ENCODE measurements around the gene SLC2A13.

The SLC2A13 gene

DNA sequence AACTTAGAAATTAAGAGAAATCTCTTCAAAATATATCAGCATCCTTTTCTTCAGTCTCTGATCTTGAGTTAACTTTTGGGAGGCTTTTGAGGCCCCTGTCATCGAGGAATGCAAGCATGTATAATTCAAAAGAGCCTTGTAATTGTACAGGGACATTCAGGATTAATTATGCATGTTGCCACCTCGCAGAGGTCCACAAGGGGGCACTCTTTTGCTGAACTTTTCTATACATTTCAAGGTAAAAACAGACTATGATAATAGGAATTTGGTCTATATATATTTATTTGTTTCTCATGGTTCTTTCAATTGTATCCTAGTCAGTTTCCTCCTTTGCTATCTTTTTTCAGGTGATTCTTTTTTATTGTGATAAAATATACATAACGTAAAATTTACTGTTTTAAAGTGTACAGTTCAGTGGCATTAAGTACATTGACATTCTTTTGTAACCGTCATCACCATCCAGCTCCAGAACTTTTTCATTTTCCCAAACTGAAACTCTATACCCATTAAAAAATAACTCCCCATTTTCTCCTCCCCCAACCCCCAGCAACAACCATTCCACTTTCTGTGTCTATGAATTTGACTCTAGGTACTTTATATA lies 47.0 kb upstream of the SLC2A13 start:
- no peak overlapping the region for H3K4me2 ChIP-seq (ENCODE audit: low read depth, low read length, poor library complexity, severe bottlenecking)
- H3K9me3 ChIP-seq (ENCODE audit: insufficient read depth, low read depth, low read length), result no peaks in the 10 kb centered on the region
- no peaks in the 10 kb centered on the region for H4K20me1 ChIP-seq (ENCODE audit: insufficient read depth, low read length, poor library complexity, severe bottlenecking)
- no peak for TF ChIP-seq EZH2phosphoT487 (IDR thresholded peaks at IDR 0.05; ENCODE audit: borderline replicate concordance)
- TF ChIP-seq, protein P1, sequence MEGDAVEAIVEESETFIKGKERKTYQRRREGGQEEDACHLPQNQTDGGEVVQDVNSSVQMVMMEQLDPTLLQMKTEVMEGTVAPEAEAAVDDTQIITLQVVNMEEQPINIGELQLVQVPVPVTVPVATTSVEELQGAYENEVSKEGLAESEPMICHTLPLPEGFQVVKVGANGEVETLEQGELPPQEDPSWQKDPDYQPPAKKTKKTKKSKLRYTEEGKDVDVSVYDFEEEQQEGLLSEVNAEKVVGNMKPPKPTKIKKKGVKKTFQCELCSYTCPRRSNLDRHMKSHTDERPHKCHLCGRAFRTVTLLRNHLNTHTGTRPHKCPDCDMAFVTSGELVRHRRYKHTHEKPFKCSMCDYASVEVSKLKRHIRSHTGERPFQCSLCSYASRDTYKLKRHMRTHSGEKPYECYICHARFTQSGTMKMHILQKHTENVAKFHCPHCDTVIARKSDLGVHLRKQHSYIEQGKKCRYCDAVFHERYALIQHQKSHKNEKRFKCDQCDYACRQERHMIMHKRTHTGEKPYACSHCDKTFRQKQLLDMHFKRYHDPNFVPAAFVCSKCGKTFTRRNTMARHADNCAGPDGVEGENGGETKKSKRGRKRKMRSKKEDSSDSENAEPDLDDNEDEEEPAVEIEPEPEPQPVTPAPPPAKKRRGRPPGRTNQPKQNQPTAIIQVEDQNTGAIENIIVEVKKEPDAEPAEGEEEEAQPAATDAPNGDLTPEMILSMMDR (conservative IDR thresholded peaks at IDR 0.05; ENCODE audit: low read length), result peak; percentile 89
- no peaks in the 10 kb centered on the region for H3K36me3 ChIP-seq (ENCODE audit: insufficient read depth, low read length)
- no peak overlapping the region for H3K9ac ChIP-seq (ENCODE audit: low read depth, low read length, poor library complexity, severe bottlenecking)
- H3K4me1 ChIP-seq (ENCODE audit: insufficient read depth, low read length, poor library complexity, severe bottlenecking), result no peaks in the 10 kb centered on the region
- H3K79me2 ChIP-seq (ENCODE audit: insufficient read depth, low read length), result no peaks in the 10 kb centered on the region
- H2AFZ ChIP-seq (ENCODE audit: low read length), result peak overlapping the region; percentile 62; the same call in 1 of the 2 replicates
- no peaks in the 10 kb centered on the region for H3K9me2 ChIP-seq (replicated peaks; ENCODE audit: low read depth, low read length)
- H3F3A ChIP-seq (ENCODE audit: low read depth), result no peaks in the 10 kb centered on the region
- no peak overlapping the region for H3K4me3 ChIP-seq (ENCODE audit: low read length, poor library complexity, severe bottlenecking)
- no peaks in the 10 kb centered on the region for H3K27me3 ChIP-seq (ENCODE audit: insufficient read depth, low read length, poor library complexity, severe bottlenecking)

DNA sequence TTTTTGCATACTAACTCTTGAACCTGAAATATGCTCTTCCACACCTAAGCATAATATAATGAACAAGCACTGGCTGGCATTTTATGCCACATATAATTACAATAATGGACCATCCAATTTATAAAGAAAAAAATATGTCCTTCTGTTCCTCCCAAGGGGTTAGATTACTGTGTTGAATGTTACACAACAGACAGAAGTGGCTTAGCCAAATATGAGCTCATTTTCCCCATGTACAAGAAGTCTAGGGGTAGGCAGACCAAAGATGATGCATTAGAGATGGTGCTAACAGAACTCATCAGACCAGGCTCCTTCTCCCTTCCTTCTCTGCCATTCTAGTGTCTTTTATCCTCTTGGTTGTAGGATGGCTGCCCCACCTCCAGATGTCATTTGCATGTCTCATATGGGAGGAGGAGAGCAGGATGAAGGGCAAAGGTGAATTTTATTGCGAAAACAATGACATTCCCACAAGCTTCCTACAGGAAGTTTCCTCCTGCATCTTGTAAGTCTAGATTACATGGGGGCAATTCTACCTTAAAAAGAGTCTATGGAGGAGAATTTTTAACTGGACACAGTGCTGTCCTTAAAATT lies 43.9 kb upstream of the SLC2A13 start:
- Histone ChIP-seq H3K27me3 (ENCODE audit: insufficient read depth, low read length, poor library complexity, severe bottlenecking) (no peaks in the 10 kb centered on the region), H3K9me3 (ENCODE audit: insufficient read depth, low read depth, low read length) (no peaks in the 10 kb centered on the region), H2AFZ (ENCODE audit: low read length) (no peak overlapping the region), H3K79me2 (ENCODE audit: insufficient read depth, low read length) (no peaks in the 10 kb centered on the region), H3K36me3 (ENCODE audit: insufficient read depth, low read length) (no peaks in the 10 kb centered on the region), H3K9ac (ENCODE audit: low read depth, low read length, poor library complexity, severe bottlenecking) (no peak overlapping the region), H3K4me3 (ENCODE audit: low read length, poor library complexity, severe bottlenecking) (no peak overlapping the region), H3K4me1 (ENCODE audit: insufficient read depth, low read length, poor library complexity, severe bottlenecking) (no peaks in the 10 kb centered on the region), H4K20me1 (ENCODE audit: insufficient read depth, low read length, poor library complexity, severe bottlenecking) (no peaks in the 10 kb centered on the region), H3F3A (ENCODE audit: low read depth) (no peaks in the 10 kb centered on the region), H3K9me2 (replicated peaks; ENCODE audit: low read depth, low read length) (no peaks in the 10 kb centered on the region), H3K4me2 (ENCODE audit: low read depth, low read length, poor library complexity, severe bottlenecking) (no peak overlapping the region)
- no peak for TF ChIP-seq EZH2phosphoT487 (IDR thresholded peaks at IDR 0.05; ENCODE audit: borderline replicate concordance)
- TF ChIP-seq, protein P1 (conservative IDR thresholded peaks at IDR 0.05; ENCODE audit: low read length), result no peak

DNA sequence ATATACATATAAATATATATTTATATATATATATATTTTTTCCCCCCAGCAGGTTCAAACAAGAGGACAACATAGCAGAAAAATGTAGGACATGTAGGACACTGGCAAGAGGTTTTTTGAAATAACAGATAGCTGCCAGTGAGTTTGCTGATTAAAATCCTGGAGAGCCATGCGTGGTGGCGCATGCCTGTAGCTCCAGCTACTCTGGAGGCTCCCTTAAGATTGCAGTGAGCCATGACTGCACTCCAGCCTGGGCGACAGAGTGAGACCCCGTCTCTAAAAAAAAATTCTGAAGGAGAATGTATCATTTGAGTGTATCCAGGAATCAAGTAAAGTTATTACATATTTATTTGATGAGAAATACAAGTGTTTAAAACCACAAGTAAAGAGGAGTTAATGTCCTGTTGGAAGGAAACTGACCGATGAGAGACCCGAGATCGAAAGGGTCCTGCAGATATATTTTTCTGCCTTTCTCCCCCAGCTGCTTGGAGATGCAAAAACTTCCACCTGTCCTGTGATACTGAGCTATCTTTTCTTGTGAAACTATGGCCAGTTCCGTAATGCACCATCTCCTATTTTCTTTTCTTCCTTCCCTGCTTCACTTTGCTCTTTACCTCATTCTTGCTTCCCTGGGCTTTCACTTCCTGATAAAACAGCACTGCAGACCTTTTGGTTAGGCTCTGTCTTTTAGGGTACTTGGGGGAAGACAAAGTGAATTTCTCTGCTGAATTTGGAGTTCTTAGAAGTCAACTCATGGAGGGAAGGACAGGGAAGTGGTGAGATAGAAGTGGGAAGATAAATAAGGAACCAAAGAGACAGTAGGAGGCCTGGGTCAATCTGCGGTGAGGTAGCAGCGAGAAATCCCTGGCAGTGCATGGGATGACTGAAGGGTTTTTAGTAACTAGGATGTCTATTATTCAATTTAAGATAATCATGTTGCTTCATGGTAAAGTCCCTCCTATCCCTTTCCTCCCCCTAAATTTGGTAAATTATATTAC lies 41.2 kb upstream of the SLC2A13 start:
- Histone ChIP-seq H3K4me1 (ENCODE audit: insufficient read depth, low read length, poor library complexity, severe bottlenecking) (no peaks in the 10 kb centered on the region), H3K4me3 (ENCODE audit: low read length, poor library complexity, severe bottlenecking) (no peak overlapping the region), H3K9me2 (replicated peaks; ENCODE audit: low read depth, low read length) (no peaks in the 10 kb centered on the region), H3F3A (ENCODE audit: low read depth) (no peaks in the 10 kb centered on the region), H2AFZ (ENCODE audit: low read length) (peak overlapping the region; percentile 5; the same call in 1 of the 2 replicates), H3K4me2 (ENCODE audit: low read depth, low read length, poor library complexity, severe bottlenecking) (no peak overlapping the region), H3K9me3 (ENCODE audit: insufficient read depth, low read depth, low read length) (no peaks in the 10 kb centered on the region), H3K27me3 (ENCODE audit: insufficient read depth, low read length, poor library complexity, severe bottlenecking) (no peaks in the 10 kb centered on the region), H4K20me1 (ENCODE audit: insufficient read depth, low read length, poor library complexity, severe bottlenecking) (no peaks in the 10 kb centered on the region), H3K36me3 (ENCODE audit: insufficient read depth, low read length) (no peaks in the 10 kb centered on the region), H3K79me2 (ENCODE audit: insufficient read depth, low read length) (no peaks in the 10 kb centered on the region), H3K9ac (ENCODE audit: low read depth, low read length, poor library complexity, severe bottlenecking) (no peak overlapping the region)
- no peak for TF ChIP-seq EZH2phosphoT487 (IDR thresholded peaks at IDR 0.05; ENCODE audit: borderline replicate concordance)
- TF ChIP-seq, protein P1 (conservative IDR thresholded peaks at IDR 0.05; ENCODE audit: low read length), result no peak
